ENCODE measurements around the gene GPX5. TPM values are rescaled to one million over a fixed set of nuclear protein-coding genes. Genes with fewer than 3 reads are reported as not detected.
"Not testable (repeated sequence)": the region's sequence is repeated elsewhere in the genome, so short reads cannot be mapped to it uniquely, and the experiment has no call there.

The GPX5 gene
- total RNA-seq, 1 experiment from 2014 or later, result not detected

DNA sequence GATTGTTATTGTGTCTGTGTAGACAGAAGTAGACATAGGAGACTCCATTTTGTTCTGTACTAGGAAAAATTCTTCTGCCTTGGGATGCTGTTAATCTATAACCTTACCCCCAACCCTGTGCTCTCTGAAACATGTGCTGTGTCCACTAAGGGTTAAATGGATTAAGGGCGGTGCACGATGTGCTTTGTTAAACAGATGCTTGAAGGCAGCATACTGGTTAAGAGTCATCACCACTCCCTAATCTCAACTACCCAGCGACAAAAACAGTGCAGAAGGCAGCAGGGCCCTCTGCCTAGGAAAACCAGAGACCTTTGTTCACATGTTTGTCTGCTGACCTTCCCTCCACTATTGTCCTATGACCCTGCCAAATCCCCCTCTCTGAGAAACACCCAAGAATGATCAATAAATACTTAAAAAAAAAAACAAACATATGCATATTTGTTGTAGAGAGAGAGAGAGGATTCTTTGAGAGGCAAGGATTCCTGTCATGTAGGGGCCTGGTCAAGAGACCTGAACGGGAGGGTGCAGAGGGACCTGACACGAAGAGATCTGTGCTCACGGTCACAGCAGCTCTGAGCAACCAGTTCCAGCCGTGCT lies 22.9 kb upstream of the GPX5 start:
- not testable (repeated sequence) for H3K79me2 ChIP-seq (ENCODE audit: low read length); H3K4me2 ChIP-seq (ENCODE audit: low read depth, low read length, poor library complexity, severe bottlenecking); H4K20me1 ChIP-seq (ENCODE audit: insufficient read depth, low read depth, low read length); H3K27me3 ChIP-seq (ENCODE audit: low read length); H3K9ac ChIP-seq (ENCODE audit: low read length); DNase-seq; H3K36me3 ChIP-seq (ENCODE audit: insufficient read depth, low read length); H2AFZ ChIP-seq (ENCODE audit: low read length); H3K9me3 ChIP-seq (ENCODE audit: low read length); H3K4me1 ChIP-seq (ENCODE audit: low read length); H3K4me3 ChIP-seq (ENCODE audit: low read length); H3K27ac ChIP-seq (ENCODE audit: low read length); H3K9me2 ChIP-seq (replicated peaks; ENCODE audit: insufficient read depth, low read length)

DNA sequence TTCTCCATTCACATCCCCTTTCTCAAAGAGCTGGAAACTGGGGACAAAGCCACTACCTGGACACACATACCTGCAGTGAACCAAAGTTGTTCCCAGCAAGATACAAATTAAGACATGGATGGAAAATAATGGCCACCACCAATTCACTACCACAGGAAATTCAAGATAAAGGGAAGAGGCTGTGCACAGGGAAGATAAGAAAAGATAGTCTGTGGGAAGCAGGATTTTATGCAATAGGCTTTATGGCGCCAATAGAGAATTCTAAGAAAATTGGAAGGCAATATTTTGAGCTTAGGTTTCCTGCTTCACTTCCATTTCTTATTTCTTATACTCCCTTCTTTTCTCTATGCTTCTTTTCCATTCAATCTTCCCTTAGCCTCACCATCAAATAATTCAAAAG lies 19.9 kb upstream of the GPX5 start:
- no peak for DNase-seq
- no peak overlapping the region for H2AFZ ChIP-seq (ENCODE audit: low read length)
- H3K9me3 ChIP-seq (ENCODE audit: low read length), result no peaks in the 10 kb centered on the region
- H3K9me2 ChIP-seq (replicated peaks; ENCODE audit: insufficient read depth, low read length), result no peaks in the 10 kb centered on the region
- no peaks in the 10 kb centered on the region for H3K27me3 ChIP-seq (ENCODE audit: low read length)
- no peak overlapping the region for H3K9ac ChIP-seq (ENCODE audit: low read length)
- H3K36me3 ChIP-seq (ENCODE audit: insufficient read depth, low read length), result no peaks in the 10 kb centered on the region
- no peaks in the 10 kb centered on the region for H3K79me2 ChIP-seq (ENCODE audit: low read length)
- no peak overlapping the region for H3K4me3 ChIP-seq (ENCODE audit: low read length)
- H4K20me1 ChIP-seq (ENCODE audit: insufficient read depth, low read depth, low read length), result no peaks in the 10 kb centered on the region
- no peak overlapping the region for H3K27ac ChIP-seq (ENCODE audit: low read length)
- H3K4me1 ChIP-seq (ENCODE audit: low read length), result no peaks in the 10 kb centered on the region
- no peak overlapping the region for H3K4me2 ChIP-seq (ENCODE audit: low read depth, low read length, poor library complexity, severe bottlenecking)

DNA sequence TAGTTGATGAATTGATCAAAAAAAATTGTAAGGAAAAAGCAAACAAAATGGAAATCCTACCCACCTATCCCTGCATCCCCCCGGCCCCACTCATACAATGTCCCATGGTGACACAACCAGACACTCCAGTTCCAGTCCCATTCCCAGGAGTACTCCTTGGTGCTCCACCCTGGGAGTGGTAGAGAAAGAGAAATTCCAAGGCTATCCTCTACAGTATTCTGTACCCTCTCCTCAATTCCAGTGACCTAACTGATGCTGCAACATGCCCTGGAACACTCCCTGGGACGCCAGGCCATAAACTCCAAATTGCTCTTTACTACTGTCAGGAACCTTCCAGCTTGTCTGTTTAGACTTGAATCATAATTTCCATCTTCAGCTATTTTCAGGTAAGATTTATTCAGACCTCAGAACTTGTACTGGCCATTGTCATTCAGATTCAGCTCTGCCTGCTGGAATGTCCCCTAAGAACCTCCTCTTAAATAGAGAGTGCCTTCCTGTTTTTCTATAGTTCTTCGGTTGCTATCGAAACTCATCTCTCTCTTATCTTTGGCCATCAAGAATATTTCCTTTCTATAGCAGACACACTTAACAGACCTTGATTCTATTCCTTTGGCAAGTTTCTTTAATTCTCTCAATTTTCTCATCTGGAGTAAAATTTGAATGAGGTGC lies 18.7 kb upstream of the GPX5 start:
- DNase-seq, result no peak
- Histone ChIP-seq H3K9ac (ENCODE audit: low read length) (no peak overlapping the region), H3K27me3 (ENCODE audit: low read length) (no peaks in the 10 kb centered on the region), H3K4me1 (ENCODE audit: low read length) (no peaks in the 10 kb centered on the region), H2AFZ (ENCODE audit: low read length) (no peak overlapping the region), H3K79me2 (ENCODE audit: low read length) (no peaks in the 10 kb centered on the region), H3K36me3 (ENCODE audit: insufficient read depth, low read length) (no peaks in the 10 kb centered on the region), H3K4me3 (ENCODE audit: low read length) (no peak overlapping the region), H3K9me2 (replicated peaks; ENCODE audit: insufficient read depth, low read length) (no peaks in the 10 kb centered on the region), H3K27ac (ENCODE audit: low read length) (no peak overlapping the region), H4K20me1 (ENCODE audit: insufficient read depth, low read depth, low read length) (no peaks in the 10 kb centered on the region), H3K9me3 (ENCODE audit: low read length) (no peaks in the 10 kb centered on the region), H3K4me2 (ENCODE audit: low read depth, low read length, poor library complexity, severe bottlenecking) (no peak overlapping the region)

DNA sequence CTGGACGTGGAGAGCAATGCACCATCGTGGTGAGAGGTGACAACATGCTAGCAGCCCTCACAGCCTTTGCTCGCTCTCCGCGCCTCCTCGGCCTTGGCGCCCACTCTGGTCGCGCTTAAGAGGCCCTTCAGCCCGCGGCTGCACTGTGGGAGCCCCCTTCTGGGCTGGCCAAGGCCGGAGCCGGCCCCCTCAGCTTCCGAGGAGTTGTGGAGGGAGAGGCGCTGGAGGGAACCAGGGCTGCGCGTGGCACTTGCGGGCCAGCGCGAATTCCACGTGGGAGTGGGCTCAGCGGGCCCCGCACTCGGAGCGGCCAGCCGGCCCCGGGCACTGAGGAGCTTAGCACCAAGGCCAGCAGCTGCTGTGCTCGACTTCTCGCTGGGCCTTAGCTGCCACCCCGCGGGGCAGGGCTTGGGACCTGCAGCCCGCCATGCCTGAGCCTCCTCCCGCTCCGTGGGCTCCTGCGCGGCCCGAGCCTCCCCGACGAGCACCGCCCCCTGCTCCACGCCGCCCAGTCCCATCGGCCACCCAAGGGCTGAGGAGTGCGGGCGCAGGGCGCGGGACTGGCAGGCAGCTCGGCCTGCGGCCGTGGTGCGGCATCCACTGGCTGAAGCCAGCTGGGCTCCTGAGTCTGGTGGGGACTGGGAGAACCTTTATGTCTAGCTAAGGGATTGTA lies 13.9 kb upstream of the GPX5 start:
- no peaks in the 10 kb centered on the region for H3K9me2 ChIP-seq (replicated peaks; ENCODE audit: insufficient read depth, low read length)
- H3K27me3 ChIP-seq (ENCODE audit: low read length), result no peaks in the 10 kb centered on the region
- no peak overlapping the region for H3K4me2 ChIP-seq (ENCODE audit: low read depth, low read length, poor library complexity, severe bottlenecking)
- no peaks in the 10 kb centered on the region for H4K20me1 ChIP-seq (ENCODE audit: insufficient read depth, low read depth, low read length)
- H3K9me3 ChIP-seq (ENCODE audit: low read length), result no peaks in the 10 kb centered on the region
- H2AFZ ChIP-seq (ENCODE audit: low read length), result no peak overlapping the region
- no peaks in the 10 kb centered on the region for H3K79me2 ChIP-seq (ENCODE audit: low read length)
- H3K4me1 ChIP-seq (ENCODE audit: low read length), result no peaks in the 10 kb centered on the region
- H3K36me3 ChIP-seq (ENCODE audit: insufficient read depth, low read length), result no peaks in the 10 kb centered on the region
- H3K9ac ChIP-seq (ENCODE audit: low read length), result no peak overlapping the region
- no peak overlapping the region for H3K27ac ChIP-seq (ENCODE audit: low read length)
- no peak for DNase-seq
- H3K4me3 ChIP-seq (ENCODE audit: low read length), result no peak overlapping the region

DNA sequence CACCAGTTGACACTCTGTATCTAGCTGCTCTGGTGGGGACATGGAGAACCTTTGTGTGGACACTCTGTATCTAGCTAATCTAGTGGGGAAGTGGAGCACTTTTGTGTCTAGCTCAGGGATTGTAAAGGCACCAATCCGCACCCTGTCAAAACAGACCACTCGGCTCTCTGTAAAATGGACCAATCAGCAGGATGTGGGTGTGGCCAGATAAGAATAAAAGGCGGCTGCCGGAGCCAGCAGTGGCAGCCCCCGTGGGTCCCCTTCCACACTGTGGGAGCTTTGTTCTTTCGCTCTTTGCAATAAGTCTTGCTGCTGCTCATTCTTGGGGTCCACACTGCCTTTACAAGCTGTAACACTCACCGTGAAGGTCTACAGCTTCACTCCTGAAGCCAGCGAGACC lies 13.3 kb upstream of the GPX5 start:
- H3K79me2 ChIP-seq (ENCODE audit: low read length); H3K4me2 ChIP-seq (ENCODE audit: low read depth, low read length, poor library complexity, severe bottlenecking); H3K36me3 ChIP-seq (ENCODE audit: insufficient read depth, low read length); H3K9ac ChIP-seq (ENCODE audit: low read length); H2AFZ ChIP-seq (ENCODE audit: low read length); H3K27me3 ChIP-seq (ENCODE audit: low read length); H3K9me2 ChIP-seq (replicated peaks; ENCODE audit: insufficient read depth, low read length); H3K27ac ChIP-seq (ENCODE audit: low read length); H3K9me3 ChIP-seq (ENCODE audit: low read length); H3K4me3 ChIP-seq (ENCODE audit: low read length); H4K20me1 ChIP-seq (ENCODE audit: insufficient read depth, low read depth, low read length); DNase-seq; H3K4me1 ChIP-seq (ENCODE audit: low read length): not testable (repeated sequence)

DNA sequence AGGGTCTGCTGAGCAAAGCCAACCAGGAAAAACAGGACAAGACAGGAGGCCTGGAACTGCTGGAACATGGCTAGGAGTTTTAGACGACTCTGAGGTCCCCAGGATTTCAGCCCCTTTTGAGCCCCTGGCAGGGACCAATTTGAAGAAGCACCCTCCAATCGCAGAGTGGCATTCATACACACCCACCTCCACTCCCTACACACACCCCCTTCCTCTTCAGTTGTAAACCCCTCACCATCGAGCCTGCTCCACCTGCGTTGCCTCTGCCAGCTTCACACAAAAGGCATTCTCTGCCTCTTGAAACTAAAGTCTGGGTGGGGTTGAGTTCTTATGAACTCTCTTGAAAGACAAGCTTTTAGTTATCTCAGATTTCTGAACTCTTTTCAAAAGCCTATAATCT lies 10.0 kb upstream of the GPX5 start, which contains the start of gene GPX6:
TSS of gene GPX6 (minus strand) at position 118 of the 400 bp plus-strand sequence. CDS start at position 68, 50 bp downstream.
- Histone ChIP-seq H3K9me2 (replicated peaks; ENCODE audit: insufficient read depth, low read length) (no peaks in the 10 kb centered on the region), H3K79me2 (ENCODE audit: low read length) (no peaks in the 10 kb centered on the region), H3K36me3 (ENCODE audit: insufficient read depth, low read length) (no peaks in the 10 kb centered on the region), H3K27me3 (ENCODE audit: low read length) (no peaks in the 10 kb centered on the region), H3K4me2 (ENCODE audit: low read depth, low read length, poor library complexity, severe bottlenecking) (no peak within 1 kb of the TSS), H3K4me1 (ENCODE audit: low read length) (no peaks in the 10 kb centered on the region), H3K9ac (ENCODE audit: low read length) (no peak within 1 kb of the TSS), H2AFZ (ENCODE audit: low read length) (no peak within 1 kb of the TSS), H3K27ac (ENCODE audit: low read length) (no peak within 1 kb of the TSS), H3K9me3 (ENCODE audit: low read length) (no peaks in the 10 kb centered on the region), H3K4me3 (ENCODE audit: low read length) (no peak within 1 kb of the TSS), H4K20me1 (ENCODE audit: insufficient read depth, low read depth, low read length) (no peaks in the 10 kb centered on the region)
- DNase-seq, result no peak

DNA sequence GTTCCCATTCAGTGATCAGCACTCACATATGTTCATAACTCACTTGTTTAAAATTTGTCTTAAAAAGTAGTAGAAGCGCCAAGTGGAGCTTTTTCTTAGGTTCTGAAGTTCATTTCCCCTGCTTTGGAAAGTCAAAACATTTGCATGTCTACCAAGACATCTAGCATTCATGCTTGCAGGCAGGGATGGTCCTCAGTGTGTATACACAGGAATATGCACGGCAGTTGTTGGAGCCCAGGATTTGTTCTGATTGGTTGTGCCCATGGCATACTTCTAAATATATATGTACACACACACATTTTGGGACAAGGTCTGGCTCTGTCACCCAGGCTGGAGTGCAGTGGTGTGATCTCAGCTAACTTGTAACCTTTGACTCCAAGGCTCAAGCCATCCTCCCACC lies 7.7 kb upstream of the GPX5 start:
- Histone ChIP-seq H3K9me3 (ENCODE audit: low read length) (no peaks in the 10 kb centered on the region), H3K9ac (ENCODE audit: low read length) (no peak overlapping the region), H4K20me1 (ENCODE audit: insufficient read depth, low read depth, low read length) (no peaks in the 10 kb centered on the region), H3K27me3 (ENCODE audit: low read length) (no peaks in the 10 kb centered on the region), H3K4me2 (ENCODE audit: low read depth, low read length, poor library complexity, severe bottlenecking) (no peak overlapping the region), H3K9me2 (replicated peaks; ENCODE audit: insufficient read depth, low read length) (no peaks in the 10 kb centered on the region), H3K4me3 (ENCODE audit: low read length) (no peak overlapping the region), H3K4me1 (ENCODE audit: low read length) (no peaks in the 10 kb centered on the region), H3K79me2 (ENCODE audit: low read length) (no peaks in the 10 kb centered on the region), H3K36me3 (ENCODE audit: insufficient read depth, low read length) (no peaks in the 10 kb centered on the region), H2AFZ (ENCODE audit: low read length) (no peak overlapping the region), H3K27ac (ENCODE audit: low read length) (no peak overlapping the region)
- no peak for DNase-seq

DNA sequence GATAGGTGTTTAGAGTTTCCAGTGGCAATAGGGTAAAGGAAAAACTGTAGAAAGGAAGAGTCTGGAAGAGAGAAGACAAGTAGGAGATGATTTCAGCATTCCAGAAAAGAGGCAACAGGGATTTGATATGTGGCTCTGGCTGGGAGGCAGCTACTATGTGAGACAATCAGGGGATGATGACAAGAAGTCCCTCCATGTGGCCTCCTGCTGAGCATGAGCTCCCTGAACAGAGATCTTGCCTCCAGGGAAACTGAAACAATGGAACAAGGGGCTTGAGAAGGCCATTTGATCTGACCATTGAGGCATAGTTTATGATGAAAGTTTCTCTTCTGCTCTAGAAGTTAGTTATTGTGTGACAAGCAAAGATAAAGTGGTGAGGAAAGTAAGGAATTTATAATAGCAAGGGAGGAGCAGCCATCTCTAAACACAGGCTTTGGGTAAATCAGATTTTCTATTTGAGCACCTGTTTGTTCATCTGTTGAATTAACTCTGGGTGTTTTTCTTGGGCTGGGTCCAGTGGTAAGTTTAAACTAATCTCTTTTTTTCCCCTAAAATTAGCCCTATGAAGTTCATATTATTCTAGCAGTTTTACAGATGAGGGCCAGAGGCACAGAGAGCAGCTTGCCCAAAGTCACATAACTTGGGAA lies 3.0 kb upstream of the GPX5 start:
- Histone ChIP-seq H3K36me3 (ENCODE audit: insufficient read depth, low read length) (no peaks in the 10 kb centered on the region), H3K9me3 (ENCODE audit: low read length) (no peaks in the 10 kb centered on the region), H3K27me3 (ENCODE audit: low read length) (no peaks in the 10 kb centered on the region), H3K9ac (ENCODE audit: low read length) (no peak overlapping the region), H4K20me1 (ENCODE audit: insufficient read depth, low read depth, low read length) (no peaks in the 10 kb centered on the region), H3K27ac (ENCODE audit: low read length) (no peak overlapping the region), H3K4me3 (ENCODE audit: low read length) (no peak overlapping the region), H2AFZ (ENCODE audit: low read length) (no peak overlapping the region), H3K4me1 (ENCODE audit: low read length) (no peaks in the 10 kb centered on the region), H3K9me2 (replicated peaks; ENCODE audit: insufficient read depth, low read length) (no peaks in the 10 kb centered on the region), H3K79me2 (ENCODE audit: low read length) (no peaks in the 10 kb centered on the region), H3K4me2 (ENCODE audit: low read depth, low read length, poor library complexity, severe bottlenecking) (no peak overlapping the region)
- DNase-seq, result no peak

Measured in Karpas-422 (cell line).